Measurements from ENCODE around the gene TEF. TPM values are rescaled to one million over a fixed set of nuclear protein-coding genes. Genes with fewer than 3 reads are reported as not detected.
"Not testable (repeated sequence)": the region's sequence is repeated elsewhere in the genome, so short reads cannot be mapped to it uniquely, and the experiment has no call there.

Gene TEF
- total RNA-seq, 1 donor from 2014 or later: 12.5 TPM

DNA sequence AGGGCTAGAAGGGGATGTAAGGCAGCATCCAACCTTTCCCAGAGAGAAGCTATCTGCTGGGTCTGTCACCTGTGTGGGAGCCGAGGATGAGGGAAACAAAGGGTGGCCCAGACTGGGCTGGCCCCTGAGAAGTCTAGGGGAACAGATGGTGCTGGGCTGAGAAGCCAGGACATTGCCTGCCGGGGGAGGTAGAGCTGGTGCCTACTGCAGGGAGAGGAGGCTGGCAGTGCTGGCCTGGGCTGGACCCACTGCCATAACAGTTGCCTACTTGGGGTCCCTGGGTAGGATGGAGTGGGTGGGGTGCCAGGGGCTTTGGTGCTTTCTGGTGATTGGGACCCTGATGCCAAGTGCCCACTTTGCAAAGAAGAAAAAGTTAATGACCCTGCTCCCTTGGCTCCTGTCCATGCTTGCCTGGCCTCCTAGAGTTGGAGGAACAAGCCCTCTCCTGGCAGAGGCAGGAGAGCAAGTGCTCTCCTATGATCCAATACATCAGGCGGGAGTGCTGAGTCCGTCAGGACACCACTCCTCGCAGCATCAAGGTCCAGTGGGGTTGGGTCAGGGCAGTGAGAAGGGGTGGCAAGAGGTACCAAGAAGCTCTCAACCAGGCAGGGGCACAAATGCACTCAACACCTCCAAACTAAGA is 52.7 kb downstream of the TEF start:
- Histone ChIP-seq H3K9ac (ENCODE audit: low read depth in 1 of 3, low read length in 3 of 3) (peak overlapping the region in 1 of 3 donors; percentile 71), H3K27ac (ENCODE audit: low read depth, low read length) (peak overlapping the region; percentile 45), H3K36me3 (ENCODE audit: control insufficient read depth in 3 of 3, insufficient read depth in 3 of 3, low read length in 3 of 3) (peaks cover 29 to 39% (median 33%) of the 10 kb centered on the region in 3 donors), H3K4me1 (ENCODE audit: control insufficient read depth in 3 of 3, insufficient read depth in 3 of 3, low read length in 3 of 3) (peaks cover 60 to 68% (median 66%) of the 10 kb centered on the region in 3 donors)
- H3K4me3 ChIP-seq (ENCODE audit: low read length in 3 of 3); H3K27me3 ChIP-seq (ENCODE audit: control insufficient read depth in 3 of 3, insufficient read depth in 3 of 3, low read length in 3 of 3); H3K9me3 ChIP-seq (ENCODE audit: control insufficient read depth in 3 of 3, low read length in 3 of 3): not testable (repeated sequence)

- Histone ChIP-seq H3K4me3 (ENCODE audit: low read length in 3 of 3) (peak overlapping the region in 2 of 3 donors; percentile 11 to 41), H3K27ac (ENCODE audit: low read depth, low read length) (peak overlapping the region; percentile 45), H3K4me1 (ENCODE audit: control insufficient read depth in 3 of 3, insufficient read depth in 3 of 3, low read length in 3 of 3) (peaks cover 65 to 70% (median 68%) of the 10 kb centered on the region in 3 donors)
These were observed 53.8 kb downstream of the TEF start for GRCh38 chr22:41435560-41435959.

GRCh38 chr22:41436322-41437113 is 54.8 kb downstream of the TEF start:
- Histone ChIP-seq H3K27ac (ENCODE audit: low read depth, low read length) (peak overlapping the region; percentile 9), H3K36me3 (ENCODE audit: control insufficient read depth in 3 of 3, insufficient read depth in 3 of 3, low read length in 3 of 3) (peaks cover 29 to 39% (median 36%) of the 10 kb centered on the region in 3 donors), H3K4me1 (ENCODE audit: control insufficient read depth in 3 of 3, insufficient read depth in 3 of 3, low read length in 3 of 3) (peaks cover 71 to 77% (median 73%) of the 10 kb centered on the region in 3 donors), H3K4me3 (ENCODE audit: low read length in 3 of 3) (peak overlapping the region in 1 of 3 donors; percentile 22), H3K27me3 (ENCODE audit: control insufficient read depth in 3 of 3, insufficient read depth in 3 of 3, low read length in 3 of 3) (no peaks in the 10 kb centered on the region), H3K9me3 (ENCODE audit: control insufficient read depth in 3 of 3, low read length in 3 of 3) (no peaks in the 10 kb centered on the region), H3K9ac (ENCODE audit: low read depth in 1 of 3, low read length in 3 of 3) (peak overlapping the region in 2 of 3 donors; percentile 61 to 71)

More at GRCh38 chr22:41435560-41435959, 53.8 kb downstream of the TEF start:
- no peaks in the 10 kb centered on the region for H3K27me3 ChIP-seq (ENCODE audit: control insufficient read depth in 3 of 3, insufficient read depth in 3 of 3, low read length in 3 of 3)
- peak overlapping the region in 2 of 3 donors; percentile 47 to 71 for H3K9ac ChIP-seq (ENCODE audit: low read depth in 1 of 3, low read length in 3 of 3)
- no peaks in the 10 kb centered on the region for H3K9me3 ChIP-seq (ENCODE audit: control insufficient read depth in 3 of 3, low read length in 3 of 3)
- peaks cover 29 to 39% (median 34%) of the 10 kb centered on the region in 3 donors for H3K36me3 ChIP-seq (ENCODE audit: control insufficient read depth in 3 of 3, insufficient read depth in 3 of 3, low read length in 3 of 3)

DNA sequence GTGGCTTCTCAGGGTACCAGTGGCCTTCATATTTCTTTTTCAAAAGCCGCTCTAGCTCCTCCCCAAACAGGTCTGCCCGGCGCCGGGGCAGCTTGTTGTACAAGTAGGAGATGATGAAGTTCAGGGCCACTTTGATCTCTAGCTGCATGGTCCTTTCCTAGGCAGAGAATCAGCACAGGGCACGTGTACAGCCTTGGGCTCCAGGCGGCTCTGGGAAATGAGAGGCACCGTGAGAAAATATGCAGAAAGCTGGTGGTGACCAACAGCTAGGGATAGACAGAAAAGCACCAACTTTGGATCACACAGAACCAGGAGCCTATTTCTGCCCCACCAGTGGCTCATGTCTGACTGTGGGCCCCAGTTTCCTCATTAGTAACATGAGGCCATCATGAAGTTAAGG is 55.5 kb downstream of the TEF start:
- H3K9ac ChIP-seq (ENCODE audit: low read depth in 1 of 3, low read length in 3 of 3): peak overlapping the region in 2 of 3 donors; percentile 51 to 69
- H3K27me3 ChIP-seq (ENCODE audit: control insufficient read depth in 3 of 3, insufficient read depth in 3 of 3, low read length in 3 of 3): no peaks in the 10 kb centered on the region
- no peaks in the 10 kb centered on the region for H3K9me3 ChIP-seq (ENCODE audit: control insufficient read depth in 3 of 3, low read length in 3 of 3)
- peaks cover 29 to 39% (median 36%) of the 10 kb centered on the region in 3 donors for H3K36me3 ChIP-seq (ENCODE audit: control insufficient read depth in 3 of 3, insufficient read depth in 3 of 3, low read length in 3 of 3)
- peaks cover 76 to 82% (median 78%) of the 10 kb centered on the region in 3 donors for H3K4me1 ChIP-seq (ENCODE audit: control insufficient read depth in 3 of 3, insufficient read depth in 3 of 3, low read length in 3 of 3)
- no peak overlapping the region for H3K4me3 ChIP-seq (ENCODE audit: low read length in 3 of 3)
- H3K27ac ChIP-seq (ENCODE audit: low read depth, low read length): peak overlapping the region; percentile 1

DNA sequence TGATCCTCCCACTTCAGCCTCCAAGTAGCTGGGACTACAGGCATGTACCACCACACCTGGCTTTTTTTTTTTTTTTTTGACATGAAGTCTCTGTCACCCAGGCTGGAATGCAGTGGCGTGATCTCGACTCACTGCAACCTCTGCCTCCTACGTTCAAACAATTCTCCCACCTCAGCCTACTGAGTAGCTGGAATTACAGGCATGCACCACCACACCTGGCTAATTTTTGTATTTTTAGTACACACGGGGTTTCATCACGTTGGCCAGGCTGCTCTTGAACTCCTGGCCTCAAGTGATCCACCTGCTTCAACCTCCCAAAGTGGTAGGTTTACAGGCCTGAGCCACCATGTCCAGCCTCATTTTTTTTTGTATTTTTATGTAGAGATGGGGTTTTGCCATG is 58.8 kb downstream of the TEF start:
- Histone ChIP-seq H3K27ac (ENCODE audit: low read depth, low read length) (peak overlapping the region; percentile 77), H3K36me3 (ENCODE audit: control insufficient read depth in 3 of 3, insufficient read depth in 3 of 3, low read length in 3 of 3) (peaks cover 29 to 32% (median 31%) of the 10 kb centered on the region in 3 donors), H3K4me1 (ENCODE audit: control insufficient read depth in 3 of 3, insufficient read depth in 3 of 3, low read length in 3 of 3) (peaks cover 76 to 89% (median 78%) of the 10 kb centered on the region in 3 donors), H3K9ac (ENCODE audit: low read depth in 1 of 3, low read length in 3 of 3) (peak overlapping the region in 2 of 3 donors; percentile 21 to 60)
- not testable (repeated sequence) for H3K9me3 ChIP-seq (ENCODE audit: control insufficient read depth in 3 of 3, low read length in 3 of 3); H3K4me3 ChIP-seq (ENCODE audit: low read length in 3 of 3); H3K27me3 ChIP-seq (ENCODE audit: control insufficient read depth in 3 of 3, insufficient read depth in 3 of 3, low read length in 3 of 3)

DNA sequence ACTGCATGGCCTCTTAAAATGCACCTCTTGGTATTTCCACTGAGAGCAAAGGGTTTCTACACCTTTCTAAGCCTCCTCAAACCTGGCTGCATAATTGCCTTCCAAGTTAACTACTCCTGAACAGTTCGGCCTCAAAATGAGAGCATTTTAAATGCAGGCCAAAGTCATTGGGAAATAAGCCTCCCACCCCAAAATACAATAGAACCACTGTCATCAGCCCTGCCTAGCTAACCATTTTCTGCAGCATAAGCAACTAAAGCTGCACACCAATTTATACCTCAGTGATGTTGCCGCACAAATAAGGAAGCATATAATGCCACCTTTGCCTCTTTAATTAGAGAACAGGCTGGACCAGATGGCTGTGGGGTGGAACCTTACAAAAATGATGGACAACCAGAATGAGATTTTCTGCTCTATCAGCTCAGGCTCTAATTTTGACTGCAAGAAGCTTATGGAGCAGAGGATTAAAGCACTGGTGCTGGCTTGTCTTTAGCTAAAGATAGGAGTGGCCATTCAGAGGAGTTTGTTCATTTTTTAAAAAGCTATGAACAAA is 60.6 kb downstream of the TEF start:
- H3K9ac ChIP-seq (ENCODE audit: low read depth in 1 of 3, low read length in 3 of 3): peak overlapping the region in 2 of 3 donors; percentile 26 to 57
- no peaks in the 10 kb centered on the region for H3K27me3 ChIP-seq (ENCODE audit: control insufficient read depth in 3 of 3, insufficient read depth in 3 of 3, low read length in 3 of 3)
- peaks cover 11 to 15% (median 13%) of the 10 kb centered on the region in 3 donors for H3K36me3 ChIP-seq (ENCODE audit: control insufficient read depth in 3 of 3, insufficient read depth in 3 of 3, low read length in 3 of 3)
- peaks cover 58 to 71% (median 60%) of the 10 kb centered on the region in 3 donors for H3K4me1 ChIP-seq (ENCODE audit: control insufficient read depth in 3 of 3, insufficient read depth in 3 of 3, low read length in 3 of 3)
- H3K4me3 ChIP-seq (ENCODE audit: low read length in 3 of 3): peak overlapping the region in 1 of 3 donors; percentile 37
- no peaks in the 10 kb centered on the region for H3K9me3 ChIP-seq (ENCODE audit: control insufficient read depth in 3 of 3, low read length in 3 of 3)
- H3K27ac ChIP-seq (ENCODE audit: low read depth, low read length): peak overlapping the region; percentile 98

DNA sequence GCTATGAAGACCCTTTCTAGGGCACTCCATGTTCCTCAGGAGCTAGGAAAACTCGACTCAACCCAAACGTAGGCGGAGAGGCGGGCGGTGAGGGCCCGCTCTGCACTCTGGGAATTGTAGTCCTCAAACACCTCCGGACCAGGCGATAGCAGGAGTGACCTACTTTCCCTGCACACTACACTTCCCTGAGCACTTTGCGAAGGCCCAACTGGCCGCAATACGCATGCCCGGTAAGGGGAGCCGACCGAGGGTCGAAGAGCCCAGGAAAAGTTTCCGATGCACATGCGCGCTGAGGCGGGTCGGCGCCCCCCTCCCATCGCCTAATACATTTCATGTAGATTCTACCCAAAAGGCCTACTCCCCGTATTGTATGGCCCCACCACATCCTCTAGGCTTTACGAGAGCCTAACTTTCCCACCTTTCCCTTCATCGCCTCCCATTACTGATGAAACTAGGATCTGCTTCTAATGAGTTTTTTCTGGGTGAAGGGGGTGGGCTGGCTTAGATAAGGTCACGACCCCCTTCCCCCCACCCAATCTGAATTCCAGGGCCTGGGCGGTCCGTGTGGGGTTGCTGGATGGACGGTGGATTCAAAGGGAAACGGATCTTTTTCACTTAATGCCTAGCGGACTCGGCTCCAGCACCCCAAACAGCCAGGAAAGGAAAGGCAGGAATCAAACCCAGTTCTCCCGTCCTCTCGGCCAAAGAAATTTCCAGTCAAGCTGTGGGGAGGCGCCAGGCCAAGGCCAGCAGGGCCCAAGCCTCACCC is 62.8 kb downstream of the TEF start:
- peak overlapping the region; percentile 83 to 89 (median 85) for H3K4me3 ChIP-seq (ENCODE audit: low read length in 3 of 3)
- H3K4me1 ChIP-seq (ENCODE audit: control insufficient read depth in 3 of 3, insufficient read depth in 3 of 3, low read length in 3 of 3): peaks cover 47 to 61% (median 50%) of the 10 kb centered on the region in 3 donors
- peak overlapping the region; percentile 96 to 100 (median 98) for H3K9ac ChIP-seq (ENCODE audit: low read depth in 1 of 3, low read length in 3 of 3)
- peak overlapping the region; percentile 98 for H3K27ac ChIP-seq (ENCODE audit: low read depth, low read length)
- H3K9me3 ChIP-seq (ENCODE audit: control insufficient read depth in 3 of 3, low read length in 3 of 3): no peaks in the 10 kb centered on the region
- peaks cover 8 to 14% (median 10%) of the 10 kb centered on the region in 3 donors for H3K36me3 ChIP-seq (ENCODE audit: control insufficient read depth in 3 of 3, insufficient read depth in 3 of 3, low read length in 3 of 3)
- no peaks in the 10 kb centered on the region for H3K27me3 ChIP-seq (ENCODE audit: control insufficient read depth in 3 of 3, insufficient read depth in 3 of 3, low read length in 3 of 3)

DNA sequence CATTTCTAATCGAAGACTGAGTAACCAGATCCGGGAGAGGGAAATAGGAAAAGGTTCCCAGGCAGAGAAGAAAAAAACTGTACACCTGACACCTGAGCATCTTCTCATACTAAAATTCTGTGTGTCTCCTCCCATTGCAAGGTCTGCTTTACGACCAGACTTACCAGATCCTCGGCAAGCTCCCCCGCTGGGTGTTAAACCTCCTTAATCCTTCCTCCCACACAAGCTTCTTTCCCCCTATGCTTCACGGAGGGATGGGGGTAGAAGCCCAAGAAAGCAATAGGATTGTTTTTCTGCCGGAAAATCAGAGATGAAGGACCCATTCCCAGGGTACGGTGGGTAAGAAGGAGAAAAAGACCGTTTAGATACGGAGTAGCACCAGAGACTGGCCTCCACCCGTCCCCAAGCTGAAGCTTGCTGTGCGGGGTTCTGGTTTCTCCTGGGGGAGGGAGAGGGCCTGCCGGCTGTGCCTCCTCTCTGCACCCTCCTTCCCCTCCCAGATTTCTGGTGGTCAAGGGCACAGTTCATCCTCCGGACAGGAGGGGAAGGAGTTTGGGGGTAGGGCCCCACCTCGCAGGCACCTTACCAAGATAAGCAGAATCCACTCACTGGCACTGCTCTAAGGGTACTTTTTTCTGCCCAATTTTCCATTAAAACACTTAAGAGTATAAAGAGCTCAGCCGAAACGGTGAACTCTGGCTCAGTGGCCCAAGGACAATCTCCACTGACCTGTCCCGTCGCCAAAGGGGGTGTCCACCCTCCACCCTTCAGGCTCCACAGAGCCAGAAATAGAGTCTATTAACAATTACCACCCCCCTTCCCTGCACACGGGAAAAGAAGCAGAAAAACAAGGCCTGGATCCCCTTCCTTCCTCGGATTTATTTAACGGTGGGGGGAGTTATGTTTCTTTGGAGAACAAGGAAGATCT is 63.7 kb downstream of the TEF start:
- Histone ChIP-seq H3K36me3 (ENCODE audit: control insufficient read depth in 3 of 3, insufficient read depth in 3 of 3, low read length in 3 of 3) (peaks cover 8 to 14% (median 10%) of the 10 kb centered on the region in 3 donors), H3K9ac (ENCODE audit: low read depth in 1 of 3, low read length in 3 of 3) (peak overlapping the region; percentile 96 to 100 (median 98)), H3K4me3 (ENCODE audit: low read length in 3 of 3) (peak overlapping the region; percentile 83 to 89 (median 85)), H3K27ac (ENCODE audit: low read depth, low read length) (peak overlapping the region; percentile 98), H3K27me3 (ENCODE audit: control insufficient read depth in 3 of 3, insufficient read depth in 3 of 3, low read length in 3 of 3) (no peaks in the 10 kb centered on the region), H3K4me1 (ENCODE audit: control insufficient read depth in 3 of 3, insufficient read depth in 3 of 3, low read length in 3 of 3) (peaks cover 39 to 52% (median 41%) of the 10 kb centered on the region in 3 donors), H3K9me3 (ENCODE audit: control insufficient read depth in 3 of 3, low read length in 3 of 3) (no peaks in the 10 kb centered on the region)
